H9 (cell line): ENCODE data around the gene ZKSCAN2. TPM values are rescaled to one million over a fixed set of nuclear protein-coding genes. Genes with fewer than 3 reads are reported as not detected.

Experiments
- DNase-seq: peaks from one replicate; pipeline ENCODE4 v3.0.0-alpha.2; 2017
- H2AFZ ChIP-seq: one replicate; pipeline ENCODE4 v1.6.1; 2013; ENCODE audit warnings: mild to moderate bottlenecking, low read length, control low read depth, moderate library complexity
- H2AK5ac ChIP-seq: 2 replicates; pipeline ENCODE4 v1.6.1; 2013; ENCODE audit warnings: low read length, control low read depth, mixed read lengths; ENCODE audit not compliant: insufficient read length
- H2BK120ac ChIP-seq: one replicate; pipeline ENCODE4 v1.6.1; 2013; ENCODE audit warnings: low read depth, mild to moderate bottlenecking, low read length, control low read depth, inconsistent platforms; ENCODE audit not compliant: poor library complexity, severe bottlenecking
- H2BK12ac ChIP-seq: 2 replicates; pipeline ENCODE4 v1.6.1; 2013; ENCODE audit warnings: low read length, control low read depth, mixed read lengths, low read depth; ENCODE audit not compliant: insufficient read length
- H2BK15ac ChIP-seq: 2 replicates; pipeline ENCODE4 v1.6.1; 2013; ENCODE audit warnings: low read depth, low read length, control low read depth
- H2BK20ac ChIP-seq: one replicate; pipeline ENCODE4 v1.6.1; 2013; ENCODE audit warnings: low read depth, mild to moderate bottlenecking, low read length, control low read depth, inconsistent platforms; ENCODE audit not compliant: poor library complexity, severe bottlenecking
- H2BK5ac ChIP-seq: 2 replicates; pipeline ENCODE4 v1.6.1; 2013; ENCODE audit warnings: low read length, control low read depth, mixed read lengths; ENCODE audit not compliant: insufficient read length
- H3K14ac ChIP-seq: 2 replicates; pipeline ENCODE4 v1.6.1; 2013; ENCODE audit warnings: low read length, control low read depth; ENCODE audit not compliant: insufficient read depth
- H3K18ac ChIP-seq: 2 replicates; pipeline ENCODE4 v1.6.1; 2013; ENCODE audit warnings: low read depth, mild to moderate bottlenecking, mixed read lengths, low read length, control low read depth; ENCODE audit not compliant: insufficient read length
- H3K23ac ChIP-seq: 2 replicates; pipeline ENCODE4 v1.6.1; 2013; ENCODE audit warnings: low read length, control low read depth, mixed read lengths, low read depth; ENCODE audit not compliant: insufficient read length
- H3K23me2 ChIP-seq: 2 replicates; pipeline ENCODE4 v1.6.1; 2013; ENCODE audit warnings: low read depth, mild to moderate bottlenecking, mixed read lengths, low read length, control low read depth; ENCODE audit not compliant: insufficient read length, poor library complexity, severe bottlenecking
- H3K27ac ChIP-seq: 2 replicates; pipeline ENCODE4 v1.5.1; 2013; ENCODE audit warnings: low read length, control low read depth, mixed read lengths, low read depth; ENCODE audit not compliant: insufficient read length
- H3K27me3 ChIP-seq: 2 replicates; pipeline ENCODE4 v1.6.1; 2013; ENCODE audit warnings: low read length, control low read depth, inconsistent platforms; ENCODE audit not compliant: insufficient read depth
- H3K4ac ChIP-seq: 2 replicates; pipeline ENCODE4 v1.6.1; 2013; ENCODE audit warnings: low read depth, mild to moderate bottlenecking, control low read depth, inconsistent platforms, low read length, moderate library complexity
- H3K4me1 ChIP-seq: 2 replicates; pipeline ENCODE4 v1.6.1; 2013; ENCODE audit warnings: low read length, control low read depth, inconsistent platforms; ENCODE audit not compliant: insufficient read depth
- H3K4me2 ChIP-seq: 2 replicates; pipeline ENCODE4 v1.6.1; 2013; ENCODE audit warnings: low read length, control low read depth, mixed read lengths; ENCODE audit not compliant: insufficient read length, insufficient read depth
- H3K56ac ChIP-seq: 2 replicates; pipeline ENCODE4 v1.6.1; 2013; ENCODE audit warnings: low read depth, mild to moderate bottlenecking, mixed read lengths, low read length, control low read depth; ENCODE audit not compliant: insufficient read length
- H3K79me1 ChIP-seq: 2 replicates; pipeline ENCODE4 v1.6.1; 2013; ENCODE audit warnings: low read depth, mild to moderate bottlenecking, moderate library complexity, low read length, control low read depth, inconsistent platforms; ENCODE audit not compliant: insufficient read depth, poor library complexity, severe bottlenecking
- H3K79me2 ChIP-seq: 2 replicates; pipeline ENCODE4 v1.6.1; 2013; ENCODE audit warnings: low read length, control low read depth, inconsistent platforms; ENCODE audit not compliant: insufficient read depth
- H3K9ac ChIP-seq: 2 replicates; pipeline ENCODE4 v1.6.1; 2013; ENCODE audit warnings: low read length, control low read depth, mixed read lengths; ENCODE audit not compliant: insufficient read length; ENCODE audit errors: extremely low read depth
- H3K9me3 ChIP-seq: one replicate; pipeline ENCODE4 v1.6.1; 2013; ENCODE audit warnings: low read depth, low read length, inconsistent platforms; ENCODE audit not compliant: control insufficient read depth
- H3T11ph ChIP-seq: one replicate; pipeline ENCODE4 v1.6.1; 2013; ENCODE audit warnings: mild to moderate bottlenecking, low read length, control low read depth, inconsistent platforms
- H4K20me1 ChIP-seq: one replicate; pipeline ENCODE4 v1.6.1; 2013; ENCODE audit not compliant: control insufficient read depth, insufficient read length, insufficient read depth
- H4K5ac ChIP-seq: 2 replicates; pipeline ENCODE4 v1.6.1; 2013; ENCODE audit warnings: low read depth, mild to moderate bottlenecking, mixed read lengths, low read length, control low read depth; ENCODE audit not compliant: insufficient read length
- H4K8ac ChIP-seq: replicated peaks from 2 replicates; pipeline ENCODE4 v1.6.1; 2013; ENCODE audit warnings: low read length, control low read depth, mixed read lengths, low read depth; ENCODE audit not compliant: insufficient read length
- H4K91ac ChIP-seq: 2 replicates; pipeline ENCODE4 v1.6.1; 2013; ENCODE audit warnings: low read depth, mild to moderate bottlenecking, moderate library complexity, mixed read lengths, low read length, control low read depth; ENCODE audit not compliant: insufficient read length
- H3K27ac Mint-ChIP-seq, 3 experiments: 2 replicates in 2 of 3; 3 replicates in 1 of 3; pipeline ENCODE4 v1.8.0; 2020 to 2021; ENCODE audit warnings: mixed read lengths in 3 of 3, mild to moderate bottlenecking in 1 of 3, moderate library complexity in 1 of 3
- H3K27me3 Mint-ChIP-seq: 2 replicates; pipeline ENCODE4 v1.8.0; 2021; ENCODE audit warnings: low read depth, mild to moderate bottlenecking, moderate library complexity, mixed read lengths
- H3K36me3 Mint-ChIP-seq, 3 experiments: 2 replicates in 2 of 3; 3 replicates in 1 of 3; pipeline ENCODE4 v1.8.0; 2020 to 2021; ENCODE audit warnings: low read depth in 3 of 3, mixed read lengths in 3 of 3; ENCODE audit not compliant: insufficient read depth in 1 of 3
- H3K4me1 Mint-ChIP-seq, 2 experiments: 2 replicates each; pipeline ENCODE4 v1.8.0; 2020; ENCODE audit warnings: mixed read lengths in 2 of 2
- H3K4me3 Mint-ChIP-seq, 2 experiments: 2 replicates in 1 of 2; 3 replicates in 1 of 2; pipeline ENCODE4 v1.8.0; 2020 to 2021; ENCODE audit warnings: mild to moderate bottlenecking in 2 of 2, mixed read lengths in 2 of 2, moderate library complexity in 1 of 2
- H3K9me3 Mint-ChIP-seq, 2 experiments: 2 replicates in 1 of 2; 3 replicates in 1 of 2; pipeline ENCODE4 v1.8.0; 2020; ENCODE audit warnings: mild to moderate bottlenecking in 2 of 2, mixed read lengths in 2 of 2, moderate library complexity in 1 of 2
- whole genome bisulfite sequencing: extraction: QIAGEN DNeasy Blood & Tissue Kit; methylation state at CpG from one replicate; pipeline ENCODE4 v1.1.7; 2013; ENCODE audit warnings: missing lambda C conversion rate, low lambda C conversion rate, mixed read lengths; ENCODE audit not compliant: insufficient read length; ENCODE audit errors: extremely low coverage; 5-methylcytosine and 5-hydroxymethylcytosine counted together
- total RNA-seq: library from RNA; stranded (reverse); gene quantifications from 2 replicates; pipeline ENCODE4 v1.2.1, GENCODE V29; 2021
- TF ChIP-seq, protein P1 (sequence below): fragments of 200-600 bp; sonication (generic); conservative IDR thresholded peaks from 3 replicates; pipeline ENCODE4 v1.8.0; 2021; ENCODE audit warnings: antibody characterized with exemption, mild to moderate bottlenecking

The ZKSCAN2 gene
- total RNA-seq, 1 experiment from 2014 or later = 16.5 TPM

GRCh38 chr16:25279491-25279890 is 21.8 kb upstream of the ZKSCAN2 start:
- no peak overlapping the region for H3K14ac ChIP-seq
- no peak overlapping the region for H2BK12ac ChIP-seq
- no peak overlapping the region for H4K5ac ChIP-seq
- no peak overlapping the region for H2AK5ac ChIP-seq
- peaks cover 3% of the 10 kb centered on the region; the same call in 1 of the 2 replicates for H3K27me3 Mint-ChIP-seq
- TF ChIP-seq, protein P1, sequence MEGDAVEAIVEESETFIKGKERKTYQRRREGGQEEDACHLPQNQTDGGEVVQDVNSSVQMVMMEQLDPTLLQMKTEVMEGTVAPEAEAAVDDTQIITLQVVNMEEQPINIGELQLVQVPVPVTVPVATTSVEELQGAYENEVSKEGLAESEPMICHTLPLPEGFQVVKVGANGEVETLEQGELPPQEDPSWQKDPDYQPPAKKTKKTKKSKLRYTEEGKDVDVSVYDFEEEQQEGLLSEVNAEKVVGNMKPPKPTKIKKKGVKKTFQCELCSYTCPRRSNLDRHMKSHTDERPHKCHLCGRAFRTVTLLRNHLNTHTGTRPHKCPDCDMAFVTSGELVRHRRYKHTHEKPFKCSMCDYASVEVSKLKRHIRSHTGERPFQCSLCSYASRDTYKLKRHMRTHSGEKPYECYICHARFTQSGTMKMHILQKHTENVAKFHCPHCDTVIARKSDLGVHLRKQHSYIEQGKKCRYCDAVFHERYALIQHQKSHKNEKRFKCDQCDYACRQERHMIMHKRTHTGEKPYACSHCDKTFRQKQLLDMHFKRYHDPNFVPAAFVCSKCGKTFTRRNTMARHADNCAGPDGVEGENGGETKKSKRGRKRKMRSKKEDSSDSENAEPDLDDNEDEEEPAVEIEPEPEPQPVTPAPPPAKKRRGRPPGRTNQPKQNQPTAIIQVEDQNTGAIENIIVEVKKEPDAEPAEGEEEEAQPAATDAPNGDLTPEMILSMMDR = no peak
- DNase-seq = no peak
- no peak overlapping the region for H3K27ac ChIP-seq
- no peak overlapping the region for H2AFZ ChIP-seq
- no peaks in the 10 kb centered on the region for H4K20me1 ChIP-seq
- H3K4me2 ChIP-seq = no peak overlapping the region
- H2BK120ac ChIP-seq = no peak overlapping the region
- no peaks in the 10 kb centered on the region for H3K27me3 ChIP-seq
- H3K4me1 ChIP-seq = no peaks in the 10 kb centered on the region
- peaks cover 19% of the 10 kb centered on the region in 2 experiments for H3K9me3 Mint-ChIP-seq
- no peak overlapping the region for H3T11ph ChIP-seq
- WGBS = no CpG with 5 or more reads among the region's 7 CpGs
- no peak overlapping the region for H4K8ac ChIP-seq
- H3K4ac ChIP-seq = no peak overlapping the region
- H3K23me2 ChIP-seq = no peaks in the 10 kb centered on the region
- H3K18ac ChIP-seq = no peak overlapping the region
- H2BK5ac ChIP-seq = no peak overlapping the region
- no peak overlapping the region for H3K9ac ChIP-seq
- no peak overlapping the region for H3K23ac ChIP-seq
- H2BK20ac ChIP-seq = no peak overlapping the region
- H3K79me2 ChIP-seq = no peaks in the 10 kb centered on the region
- H3K27ac Mint-ChIP-seq = no peak overlapping the region
- H3K4me3 Mint-ChIP-seq = no peak overlapping the region
- no peak overlapping the region for H4K91ac ChIP-seq
- H3K79me1 ChIP-seq = no peaks in the 10 kb centered on the region
- peaks cover 4 to 17% (median 15%) of the 10 kb centered on the region in 3 experiments for H3K36me3 Mint-ChIP-seq
- no peaks in the 10 kb centered on the region for H3K4me1 Mint-ChIP-seq
- H3K56ac ChIP-seq = no peak overlapping the region
- no peak overlapping the region for H2BK15ac ChIP-seq
- H3K9me3 ChIP-seq = no peaks in the 10 kb centered on the region
